Upper lobe of left lung (tissue), 6 donors: Measurements from ENCODE around the gene ZFAND6. TPM values are rescaled to one million over a fixed set of nuclear protein-coding genes. Genes with fewer than 3 reads are reported as not detected.
"Not testable (repeated sequence)": the region's sequence is repeated elsewhere in the genome, so short reads cannot be mapped to it uniquely, and the experiment has no call there.

ENCODE experiments used
- ATAC-seq, 2 donors: fragments of 200-7000 bp; cut with Tn5 transposase; one replicate each; pipeline ENCODE4 v1.9.1; 2022; ENCODE audit warnings: mild to moderate bottlenecking in 2 of 2, moderate library complexity in 2 of 2; ENCODE audit not compliant: low FRiP score in 2 of 2
- DNase-seq, 2 donors: peaks; one replicate each; pipeline ENCODE4 v3.0.0-alpha.2; 2019 to 2020
- H3K27ac ChIP-seq, 4 donors: fragments of 200-600 bp; sonication (generic); one replicate each; pipeline ENCODE4 v1.5.1; 2016 to 2019
- H3K27me3 ChIP-seq, 4 donors: fragments of 200-600 bp; sonication (generic); one replicate each; pipeline ENCODE4 v1.5.1; 2017 to 2019
- H3K36me3 ChIP-seq, 4 donors: fragments of 200-600 bp; sonication (generic); one replicate each; pipeline ENCODE4 v1.5.1; 2016 to 2019
- H3K4me1 ChIP-seq, 4 donors: fragments of 200-600 bp; sonication (generic); one replicate each; pipeline ENCODE4 v1.5.1; 2018 to 2019
- H3K4me3 ChIP-seq, 4 donors: fragments of 200-600 bp; sonication (generic); one replicate each; pipeline ENCODE4 v1.5.1; 2017 to 2019; ENCODE audit warnings: mild to moderate bottlenecking in 2 of 4, moderate library complexity in 1 of 4
- H3K9me3 ChIP-seq, 4 donors: fragments of 200-600 bp; sonication (generic); one replicate each; pipeline ENCODE4 v1.5.1; 2018 to 2019
- EP300 ChIP-seq, 4 donors: sonication (generic); formaldehyde crosslinking; IDR thresholded peaks; one replicate each; pipeline ENCODE4 v1.5.1; 2017; ENCODE audit warnings: antibody characterized with exemption in 4 of 4, control low read depth in 2 of 4
- POLR2A ChIP-seq, 4 donors: fragments of 450-650 bp; IDR thresholded peaks; one replicate each; pipeline ENCODE4 v1.5.1; 2016 to 2017; ENCODE audit warnings: antibody characterized with exemption in 4 of 4, mild to moderate bottlenecking in 2 of 4
- POLR2AphosphoS5 ChIP-seq, 2 donors: sonication (generic); formaldehyde crosslinking; IDR thresholded peaks; one replicate each; pipeline ENCODE4 v1.5.1; 2017; ENCODE audit warnings: antibody characterized with exemption in 2 of 2
- WGBS, 2 donors: methylation state at CpG; one replicate each; pipeline ENCODE4 v1.1.5; 2017 to 2018; 5-methylcytosine and 5-hydroxymethylcytosine counted together
- total RNA-seq, 6 donors: library from RNA; depleted of rRNA in 4 of 6; stranded (reverse); fragments of >200 nt in 4 of 6; gene quantifications; one replicate each; pipeline versions ENCODE4 v1.1.0 to v1.2.1, GENCODE V29; 2016 to 2021
- TF ChIP-seq, protein P1 (sequence below), 6 experiments: fragments of 450-650 bp in 4 of 6; fragments of 200-600 bp in 2 of 6; sonication (generic) in 2 of 6; IDR thresholded peaks; one replicate each; pipeline ENCODE4 v1.5.1; 2016 to 2019; ENCODE audit warnings: antibody characterized with exemption in 6 of 6
- donor health status: DM: no; HTN: no; CAD: no; lungs with moderate emphysema.
- donor health status: DM: no; HTN: yes; CAD: no; lungs with severe emphysema.

The ZFAND6 gene
- total RNA-seq, 6 donors from 2014 or later: 36.7 to 151 (median 70.5) TPM

- H3K9me3 ChIP-seq: no peaks in the 10 kb centered on the region
- TF ChIP-seq, protein P1, sequence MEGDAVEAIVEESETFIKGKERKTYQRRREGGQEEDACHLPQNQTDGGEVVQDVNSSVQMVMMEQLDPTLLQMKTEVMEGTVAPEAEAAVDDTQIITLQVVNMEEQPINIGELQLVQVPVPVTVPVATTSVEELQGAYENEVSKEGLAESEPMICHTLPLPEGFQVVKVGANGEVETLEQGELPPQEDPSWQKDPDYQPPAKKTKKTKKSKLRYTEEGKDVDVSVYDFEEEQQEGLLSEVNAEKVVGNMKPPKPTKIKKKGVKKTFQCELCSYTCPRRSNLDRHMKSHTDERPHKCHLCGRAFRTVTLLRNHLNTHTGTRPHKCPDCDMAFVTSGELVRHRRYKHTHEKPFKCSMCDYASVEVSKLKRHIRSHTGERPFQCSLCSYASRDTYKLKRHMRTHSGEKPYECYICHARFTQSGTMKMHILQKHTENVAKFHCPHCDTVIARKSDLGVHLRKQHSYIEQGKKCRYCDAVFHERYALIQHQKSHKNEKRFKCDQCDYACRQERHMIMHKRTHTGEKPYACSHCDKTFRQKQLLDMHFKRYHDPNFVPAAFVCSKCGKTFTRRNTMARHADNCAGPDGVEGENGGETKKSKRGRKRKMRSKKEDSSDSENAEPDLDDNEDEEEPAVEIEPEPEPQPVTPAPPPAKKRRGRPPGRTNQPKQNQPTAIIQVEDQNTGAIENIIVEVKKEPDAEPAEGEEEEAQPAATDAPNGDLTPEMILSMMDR (IDR thresholded peaks at IDR 0.05): no peak
- TF ChIP-seq POLR2AphosphoS5 (IDR thresholded peaks at IDR 0.05) (no peak), POLR2A (IDR thresholded peaks at IDR 0.05) (no peak), EP300 (IDR thresholded peaks at IDR 0.05) (no peak)
- WGBS, 2 donors: 72 to 83% methylated on average over 3 of the region's 3 CpGs
- DNase-seq (no peak), ATAC-seq (no peak)
- peaks cover 0 to 22% (median 11%) of the 10 kb centered on the region in 4 donors for H3K4me1 ChIP-seq
- no peaks in the 10 kb centered on the region for H3K27me3 ChIP-seq
- no peak overlapping the region for H3K27ac ChIP-seq
- no peaks in the 10 kb centered on the region for H3K36me3 ChIP-seq
- H3K4me3 ChIP-seq: no peak overlapping the region
These were observed 36.5 kb downstream of the ZFAND6 start for GRCh38 chr15:80095969-80096368.

DNA sequence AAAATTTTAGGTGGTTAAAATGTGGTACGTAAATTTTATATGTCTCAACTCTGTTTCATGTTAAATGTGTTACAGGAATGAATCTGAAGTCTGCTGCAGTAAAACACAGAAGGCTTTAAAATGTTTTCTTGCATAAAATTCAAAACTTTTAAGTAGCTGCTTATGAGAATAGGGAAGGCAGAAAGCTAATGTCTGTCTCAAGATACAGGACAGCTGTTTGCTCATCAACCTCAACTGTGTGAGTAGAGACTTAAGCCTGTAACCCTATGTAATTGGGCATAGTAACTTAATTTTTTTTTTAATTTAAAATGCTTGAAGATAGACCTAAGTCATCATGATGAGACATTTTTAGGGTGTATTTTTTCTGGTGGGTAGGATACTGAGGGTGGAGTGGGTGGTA, 38.9 kb downstream of the ZFAND6 start:
- H3K27me3 ChIP-seq: no peaks in the 10 kb centered on the region
- peaks cover 0 to 25% (median 11%) of the 10 kb centered on the region in 4 donors for H3K4me1 ChIP-seq
- 83 to 88% methylated on average over 1 of the region's 1 CpG for WGBS, 2 donors
- no peak overlapping the region for H3K4me3 ChIP-seq
- no peak for DNase-seq
- H3K9me3 ChIP-seq: no peaks in the 10 kb centered on the region
- ATAC-seq: no peak
- no peaks in the 10 kb centered on the region for H3K36me3 ChIP-seq
- TF ChIP-seq POLR2AphosphoS5 (IDR thresholded peaks at IDR 0.05): no peak
- no peak for TF ChIP-seq POLR2A (IDR thresholded peaks at IDR 0.05)
- no peak for TF ChIP-seq EP300 (IDR thresholded peaks at IDR 0.05)
- TF ChIP-seq, protein P1 (IDR thresholded peaks at IDR 0.05): no peak
- H3K27ac ChIP-seq: no peak overlapping the region

DNA sequence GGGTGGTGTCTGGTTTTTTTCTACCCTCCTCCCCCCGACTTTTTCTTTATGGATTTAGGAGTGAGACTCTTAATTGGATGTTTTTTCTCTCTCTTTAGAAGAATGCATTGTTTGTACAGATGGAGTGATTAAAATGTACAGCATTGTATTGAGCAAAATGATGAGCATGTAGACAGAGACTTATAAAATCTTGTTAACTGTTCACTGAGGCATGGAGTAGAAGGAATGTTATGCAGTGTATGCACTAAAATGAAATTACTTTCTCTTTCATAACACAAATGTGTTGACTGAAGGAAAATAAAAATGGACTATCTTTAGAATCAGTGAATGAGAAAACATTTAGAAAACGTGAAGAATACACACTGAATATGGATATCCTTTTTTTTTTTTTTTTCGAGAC, 39.8 kb downstream of the ZFAND6 start:
- peaks cover 0 to 25% (median 9%) of the 10 kb centered on the region in 4 donors for H3K4me1 ChIP-seq
- no peaks in the 10 kb centered on the region for H3K27me3 ChIP-seq
- no peak overlapping the region for H3K27ac ChIP-seq
- no peak for TF ChIP-seq EP300 (IDR thresholded peaks at IDR 0.05)
- TF ChIP-seq, protein P1 (IDR thresholded peaks at IDR 0.05): no peak
- TF ChIP-seq POLR2A (IDR thresholded peaks at IDR 0.05): no peak
- no peak for TF ChIP-seq POLR2AphosphoS5 (IDR thresholded peaks at IDR 0.05)
- no peak for ATAC-seq
- no peaks in the 10 kb centered on the region for H3K36me3 ChIP-seq
- WGBS, 2 donors: 58 to 64% methylated on average over 3 of the region's 3 CpGs
- no peak for DNase-seq
- no peak overlapping the region for H3K4me3 ChIP-seq
- H3K9me3 ChIP-seq: no peaks in the 10 kb centered on the region

- not testable (repeated sequence) for H3K27me3 ChIP-seq, H3K4me3 ChIP-seq, DNase-seq, H3K27ac ChIP-seq, ATAC-seq, H3K9me3 ChIP-seq, H3K36me3 ChIP-seq
- 93 to 94% methylated on average over 6 of the region's 6 CpGs for WGBS, 2 donors
- H3K4me1 ChIP-seq: peaks cover 0 to 25% (median 7%) of the 10 kb centered on the region in 4 donors
These were observed 40.2 kb downstream of the ZFAND6 start for GRCh38 chr15:80099662-80100061.

DNA sequence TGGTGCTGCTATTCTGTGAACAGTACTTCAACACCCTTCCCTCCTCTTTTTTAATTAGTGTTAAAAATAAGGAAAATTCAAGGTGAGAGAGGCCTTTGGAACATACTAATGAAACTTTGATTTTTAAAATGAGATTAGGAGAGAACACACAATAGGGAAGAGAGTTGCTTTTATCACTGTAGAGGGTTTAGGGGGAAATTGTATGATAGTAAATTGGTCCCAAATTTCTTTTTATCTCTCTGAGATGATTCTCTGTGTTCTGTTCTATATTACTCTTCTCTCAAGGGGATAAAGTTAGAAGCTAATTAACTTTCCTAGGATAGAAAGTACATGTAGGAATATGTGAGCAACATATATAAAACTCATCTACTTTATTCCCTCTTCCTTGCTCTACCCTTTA, 40.8 kb downstream of the ZFAND6 start:
- TF ChIP-seq POLR2A (IDR thresholded peaks at IDR 0.05) (no peak), EP300 (IDR thresholded peaks at IDR 0.05) (no peak), POLR2AphosphoS5 (IDR thresholded peaks at IDR 0.05) (no peak)
- TF ChIP-seq, protein P1 (IDR thresholded peaks at IDR 0.05): no peak
- no peaks in the 10 kb centered on the region for H3K9me3 ChIP-seq
- H3K4me1 ChIP-seq: peaks cover under 1 to 27% (median 8%) of the 10 kb centered on the region in 4 donors
- H3K36me3 ChIP-seq: no peaks in the 10 kb centered on the region
- H3K27me3 ChIP-seq: no peaks in the 10 kb centered on the region
- H3K4me3 ChIP-seq: no peak overlapping the region
- ATAC-seq: no peak
- no peak overlapping the region for H3K27ac ChIP-seq
- no peak for DNase-seq
